ENCODE measurements around the gene TSPAN2.

GRCh38 chr1:115046751-115047150 is 42.6 kb downstream of the TSPAN2 start:
- no peak for TF ChIP-seq CHD2 (IDR thresholded peaks at IDR 0.05; ENCODE audit: low read length, partially characterized antibody)
- no peak for TF ChIP-seq CTCF (IDR thresholded peaks at IDR 0.05)
- TF ChIP-seq USF1 (IDR thresholded peaks at IDR 0.05; ENCODE audit: borderline replicate concordance, low read depth) = no peak
- no peak for TF ChIP-seq EP300 (IDR thresholded peaks at IDR 0.05; ENCODE audit: borderline replicate concordance in 1 of 2, low read depth in 1 of 2, low read length in 1 of 2)
